HepG2 (cell line): ENCODE measurements around the gene FOSL2. TPM values are rescaled to one million over a fixed set of nuclear protein-coding genes. Genes with fewer than 3 reads are reported as not detected.

Source experiments
- FOXK1 ChIP-seq: sonication (generic); formaldehyde crosslinking; IDR thresholded peaks from 2 replicates; pipeline ENCODE4 v1.4.0; 2020; ENCODE audit warnings: low read depth, missing genetic modification reagents, borderline replicate concordance
- GABPB1 ChIP-seq: IDR thresholded peaks from 2 replicates; pipeline ENCODE4 v1.6.1; 2016; ENCODE audit warnings: mild to moderate bottlenecking, missing genetic modification reagents, moderate library complexity, missing compliant biosample characterization
- NAIF1 ChIP-seq: sonication (generic); formaldehyde crosslinking; IDR thresholded peaks from 2 replicates; pipeline ENCODE4 v1.5.0; 2020; ENCODE audit warnings: mild to moderate bottlenecking, missing genetic modification reagents, borderline replicate concordance
- ZNF282 ChIP-seq: fragments of 450-650 bp; IDR thresholded peaks from 2 replicates; pipeline ENCODE4 v1.6.1; 2018; ENCODE audit not compliant: partially characterized antibody
- ZNF792 ChIP-seq: IDR thresholded peaks from 2 replicates; pipeline ENCODE4 v1.6.1; 2016
- polyA plus RNA-seq, 8 experiments: library from polyadenylated mRNA; depleted of rRNA in 3 of 8; stranded (reverse) in 7 of 8; unstranded in 1 of 8; fragments of >200 nt; fragmentation: Illumina TruSeq in 4 of 8; extraction: Trizol in 4 of 8; gene quantifications; 2 replicates each; pipeline versions ENCODE4 v1.2.1 to v1.2.3, GENCODE V29; 2011 to 2016; ENCODE audit warnings: low read depth in 4 of 8, missing spikeins in 1 of 8, mixed read lengths in 1 of 8; ENCODE audit not compliant: insufficient read depth in 1 of 8
- total RNA-seq, 5 experiments: library from RNA; depleted of rRNA; stranded (reverse); fragments of >200 nt; fragmentation: Illumina TruSeq; extraction: Trizol; gene quantifications; 2 replicates each; pipeline ENCODE4 v1.2.3, GENCODE V29; 2016; ENCODE audit warnings: low read depth in 1 of 5
- TF ChIP-seq, protein P1 (sequence below), 2 experiments: IDR thresholded peaks; 2 replicates each; pipeline ENCODE4 v1.6.1; 2011 to 2012; ENCODE audit warnings: low read length in 2 of 2, borderline replicate concordance in 1 of 2, low read depth in 1 of 2, mild to moderate bottlenecking in 1 of 2, moderate library complexity in 1 of 2
- TF ChIP-seq, protein P2 (sequence below): sonication (generic); formaldehyde crosslinking; IDR thresholded peaks from 2 replicates; pipeline ENCODE4 v1.9.0; 2022; ENCODE audit warnings: missing genetic modification reagents, mild to moderate bottlenecking, borderline replicate concordance
- TF ChIP-seq, protein P3 (sequence below): sonication (generic); formaldehyde crosslinking; IDR thresholded peaks from 2 replicates; pipeline ENCODE4 v1.4.0; 2020; ENCODE audit warnings: missing genetic modification reagents

Gene FOSL2
- total and polyA plus RNA-seq, 2 of the 13 experiments (the other 11 are each of a cell fraction or from before 2014, with no cell fraction given) = 3.4 to 18.1 TPM

DNA sequence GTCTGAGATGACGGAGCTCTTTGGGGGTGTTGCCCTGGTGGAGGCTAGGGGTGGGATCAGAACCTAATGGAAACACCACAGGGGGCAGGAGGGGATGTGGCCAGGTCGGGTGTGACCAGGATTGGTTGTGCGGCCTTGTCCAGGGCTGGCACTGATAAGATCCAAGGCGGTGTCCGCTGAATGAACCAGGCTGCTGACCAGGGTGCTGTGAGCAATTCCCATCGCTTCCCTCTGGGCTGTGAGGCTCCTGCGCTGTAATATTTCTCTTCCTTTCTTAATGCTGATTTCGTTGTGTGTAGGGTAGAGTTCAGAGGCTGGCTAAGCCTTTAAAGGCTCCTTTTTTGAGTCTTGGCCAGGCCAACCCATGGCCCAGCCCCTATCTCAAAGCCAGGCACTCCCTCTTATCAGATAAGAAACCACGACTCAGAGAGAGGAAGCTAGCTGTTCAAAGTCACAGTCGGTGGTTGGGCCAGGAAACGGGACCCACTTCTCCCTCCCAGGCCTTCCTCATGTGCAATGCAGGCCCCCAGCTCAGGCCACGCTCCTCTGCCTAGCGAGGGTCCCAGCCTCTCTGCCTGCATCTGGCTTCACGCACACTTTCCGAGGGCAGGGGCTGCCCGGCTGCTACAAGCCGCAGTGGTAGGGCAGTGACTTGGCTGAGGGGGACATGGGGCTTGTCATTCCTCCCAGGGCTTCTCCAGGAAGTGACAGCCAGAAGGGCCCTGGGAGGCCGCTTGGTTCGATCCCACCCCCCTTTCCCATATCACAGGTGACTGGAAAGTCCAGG is 26.0 kb upstream of the FOSL2 start (continued):
- TF ChIP-seq, protein P1, sequence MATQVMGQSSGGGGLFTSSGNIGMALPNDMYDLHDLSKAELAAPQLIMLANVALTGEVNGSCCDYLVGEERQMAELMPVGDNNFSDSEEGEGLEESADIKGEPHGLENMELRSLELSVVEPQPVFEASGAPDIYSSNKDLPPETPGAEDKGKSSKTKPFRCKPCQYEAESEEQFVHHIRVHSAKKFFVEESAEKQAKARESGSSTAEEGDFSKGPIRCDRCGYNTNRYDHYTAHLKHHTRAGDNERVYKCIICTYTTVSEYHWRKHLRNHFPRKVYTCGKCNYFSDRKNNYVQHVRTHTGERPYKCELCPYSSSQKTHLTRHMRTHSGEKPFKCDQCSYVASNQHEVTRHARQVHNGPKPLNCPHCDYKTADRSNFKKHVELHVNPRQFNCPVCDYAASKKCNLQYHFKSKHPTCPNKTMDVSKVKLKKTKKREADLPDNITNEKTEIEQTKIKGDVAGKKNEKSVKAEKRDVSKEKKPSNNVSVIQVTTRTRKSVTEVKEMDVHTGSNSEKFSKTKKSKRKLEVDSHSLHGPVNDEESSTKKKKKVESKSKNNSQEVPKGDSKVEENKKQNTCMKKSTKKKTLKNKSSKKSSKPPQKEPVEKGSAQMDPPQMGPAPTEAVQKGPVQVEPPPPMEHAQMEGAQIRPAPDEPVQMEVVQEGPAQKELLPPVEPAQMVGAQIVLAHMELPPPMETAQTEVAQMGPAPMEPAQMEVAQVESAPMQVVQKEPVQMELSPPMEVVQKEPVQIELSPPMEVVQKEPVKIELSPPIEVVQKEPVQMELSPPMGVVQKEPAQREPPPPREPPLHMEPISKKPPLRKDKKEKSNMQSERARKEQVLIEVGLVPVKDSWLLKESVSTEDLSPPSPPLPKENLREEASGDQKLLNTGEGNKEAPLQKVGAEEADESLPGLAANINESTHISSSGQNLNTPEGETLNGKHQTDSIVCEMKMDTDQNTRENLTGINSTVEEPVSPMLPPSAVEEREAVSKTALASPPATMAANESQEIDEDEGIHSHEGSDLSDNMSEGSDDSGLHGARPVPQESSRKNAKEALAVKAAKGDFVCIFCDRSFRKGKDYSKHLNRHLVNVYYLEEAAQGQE (IDR thresholded peaks at IDR 0.05; ENCODE audit: borderline replicate concordance in 1 of 2, low read depth in 1 of 2, low read length in 2 of 2) = peak; percentile 5 to 65
- TF ChIP-seq, protein P2, sequence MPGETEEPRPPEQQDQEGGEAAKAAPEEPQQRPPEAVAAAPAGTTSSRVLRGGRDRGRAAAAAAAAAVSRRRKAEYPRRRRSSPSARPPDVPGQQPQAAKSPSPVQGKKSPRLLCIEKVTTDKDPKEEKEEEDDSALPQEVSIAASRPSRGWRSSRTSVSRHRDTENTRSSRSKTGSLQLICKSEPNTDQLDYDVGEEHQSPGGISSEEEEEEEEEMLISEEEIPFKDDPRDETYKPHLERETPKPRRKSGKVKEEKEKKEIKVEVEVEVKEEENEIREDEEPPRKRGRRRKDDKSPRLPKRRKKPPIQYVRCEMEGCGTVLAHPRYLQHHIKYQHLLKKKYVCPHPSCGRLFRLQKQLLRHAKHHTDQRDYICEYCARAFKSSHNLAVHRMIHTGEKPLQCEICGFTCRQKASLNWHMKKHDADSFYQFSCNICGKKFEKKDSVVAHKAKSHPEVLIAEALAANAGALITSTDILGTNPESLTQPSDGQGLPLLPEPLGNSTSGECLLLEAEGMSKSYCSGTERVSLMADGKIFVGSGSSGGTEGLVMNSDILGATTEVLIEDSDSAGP (CRISPR knock-in tag) = 0 out of 2 replicates have a peak, but pooled peaks have one; percentile 20
- TF ChIP-seq, protein P3, sequence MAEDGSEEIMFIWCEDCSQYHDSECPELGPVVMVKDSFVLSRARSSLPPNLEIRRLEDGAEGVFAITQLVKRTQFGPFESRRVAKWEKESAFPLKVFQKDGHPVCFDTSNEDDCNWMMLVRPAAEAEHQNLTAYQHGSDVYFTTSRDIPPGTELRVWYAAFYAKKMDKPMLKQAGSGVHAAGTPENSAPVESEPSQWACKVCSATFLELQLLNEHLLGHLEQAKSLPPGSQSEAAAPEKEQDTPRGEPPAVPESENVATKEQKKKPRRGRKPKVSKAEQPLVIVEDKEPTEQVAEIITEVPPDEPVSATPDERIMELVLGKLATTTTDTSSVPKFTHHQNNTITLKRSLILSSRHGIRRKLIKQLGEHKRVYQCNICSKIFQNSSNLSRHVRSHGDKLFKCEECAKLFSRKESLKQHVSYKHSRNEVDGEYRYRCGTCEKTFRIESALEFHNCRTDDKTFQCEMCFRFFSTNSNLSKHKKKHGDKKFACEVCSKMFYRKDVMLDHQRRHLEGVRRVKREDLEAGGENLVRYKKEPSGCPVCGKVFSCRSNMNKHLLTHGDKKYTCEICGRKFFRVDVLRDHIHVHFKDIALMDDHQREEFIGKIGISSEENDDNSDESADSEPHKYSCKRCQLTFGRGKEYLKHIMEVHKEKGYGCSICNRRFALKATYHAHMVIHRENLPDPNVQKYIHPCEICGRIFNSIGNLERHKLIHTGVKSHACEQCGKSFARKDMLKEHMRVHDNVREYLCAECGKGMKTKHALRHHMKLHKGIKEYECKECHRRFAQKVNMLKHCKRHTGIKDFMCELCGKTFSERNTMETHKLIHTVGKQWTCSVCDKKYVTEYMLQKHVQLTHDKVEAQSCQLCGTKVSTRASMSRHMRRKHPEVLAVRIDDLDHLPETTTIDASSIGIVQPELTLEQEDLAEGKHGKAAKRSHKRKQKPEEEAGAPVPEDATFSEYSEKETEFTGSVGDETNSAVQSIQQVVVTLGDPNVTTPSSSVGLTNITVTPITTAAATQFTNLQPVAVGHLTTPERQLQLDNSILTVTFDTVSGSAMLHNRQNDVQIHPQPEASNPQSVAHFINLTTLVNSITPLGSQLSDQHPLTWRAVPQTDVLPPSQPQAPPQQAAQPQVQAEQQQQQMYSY (CRISPR knock-in tag) = no peak
- TF ChIP-seq NAIF1 (CRISPR knock-in tag) = no peak
- TF ChIP-seq GABPB1 (CRISPR knock-in tag) = 0 out of 2 replicates have a peak, but pooled peaks have one; percentile 11
- no peak for TF ChIP-seq ZNF282
- TF ChIP-seq ZNF792 (CRISPR knock-in tag) = peak; percentile 59; the same call in 1 of the 2 replicates
- TF ChIP-seq FOXK1 (CRISPR knock-in tag) = no peak
